Gastroesophageal sphincter (tissue), 4 donors: ENCODE measurements around the gene BCL2. TPM values are rescaled to one million over a fixed set of nuclear protein-coding genes. Genes with fewer than 3 reads are reported as not detected.

ENCODE experiments used
- ATAC-seq: fragments of 150-250 bp; one replicate; pipeline ENCODE4 v1.9.1; 2016; ENCODE audit warnings: mild to moderate bottlenecking, moderate library complexity
- H3K27ac ChIP-seq, 4 donors: fragments of 200-600 bp; sonication (generic) in 3 of 4; 1 replicate in 3 of 4; 2 replicates in 1 of 4; pipeline ENCODE4 v1.5.1; 2016 to 2019
- H3K27me3 ChIP-seq: fragments of 200-600 bp; sonication (generic); one replicate; pipeline ENCODE4 v1.5.1; 2019
- H3K36me3 ChIP-seq, 2 donors: fragments of 200-600 bp; sonication (generic); one replicate each; pipeline ENCODE4 v1.5.1; 2019; ENCODE audit warnings: control low read depth in 1 of 2
- H3K4me1 ChIP-seq, 3 donors: fragments of 200-600 bp; sonication (generic); 1 replicate in 2 of 3; 2 replicates in 1 of 3; pipeline ENCODE4 v1.5.1; 2016 to 2019; ENCODE audit warnings: control low read depth in 2 of 3
- H3K4me3 ChIP-seq, 2 donors: fragments of 200-600 bp; sonication (generic); one replicate each; pipeline ENCODE4 v1.5.1; 2019; ENCODE audit warnings: mild to moderate bottlenecking in 1 of 2, moderate library complexity in 1 of 2
- H3K9me3 ChIP-seq, 3 donors: fragments of 200-600 bp; sonication (generic); one replicate each; pipeline ENCODE4 v1.5.1; 2017 to 2019; ENCODE audit warnings: control low read depth in 2 of 3
- CTCF ChIP-seq, 4 experiments: fragments of 200-600 bp in 2 of 4; fragments of 450-650 bp in 2 of 4; sonication (generic) in 1 of 4; IDR thresholded peaks; one replicate each; pipeline ENCODE4 v1.5.1; 2017 to 2019; ENCODE audit warnings: antibody characterized with exemption in 4 of 4, mild to moderate bottlenecking in 2 of 4, moderate library complexity in 2 of 4
- EP300 ChIP-seq: sonication (generic); formaldehyde crosslinking; IDR thresholded peaks from one replicate; pipeline ENCODE4 v1.6.1; 2017; ENCODE audit warnings: antibody characterized with exemption, mild to moderate bottlenecking
- POLR2A ChIP-seq, 2 donors: fragments of 450-650 bp; IDR thresholded peaks; one replicate each; pipeline ENCODE4 v1.6.1; 2017; ENCODE audit warnings: antibody characterized with exemption in 2 of 2, mild to moderate bottlenecking in 2 of 2, moderate library complexity in 1 of 2
- POLR2AphosphoS5 ChIP-seq: sonication (generic); formaldehyde crosslinking; IDR thresholded peaks from one replicate; pipeline ENCODE4 v1.6.1; 2017; ENCODE audit warnings: antibody characterized with exemption
- WGBS, 2 donors: methylation state at CpG; one replicate each; pipeline ENCODE4 v1.1.5; 2018; ENCODE audit warnings: low coverage in 1 of 2; 5-methylcytosine and 5-hydroxymethylcytosine counted together
- total RNA-seq, 4 donors: library from RNA; depleted of rRNA; stranded (reverse); fragments of >200 nt; gene quantifications; one replicate each; pipeline ENCODE4 v1.1.0, GENCODE V29; 2016

Gene BCL2
- total RNA-seq, 4 donors from 2014 or later = 31.2 to 41.7 (median 32.7) TPM

- WGBS, 2 donors = 76 to 84% methylated on average over 3 of the region's 3 CpGs
- Histone ChIP-seq H3K9me3 (no peaks in the 10 kb centered on the region), H3K27ac (no peak overlapping the region), H3K4me3 (no peak overlapping the region), H3K27me3 (no peaks in the 10 kb centered on the region), H3K36me3 (no peaks in the 10 kb centered on the region), H3K4me1 (peaks cover 0 to 48% (median 10%) of the 10 kb centered on the region in 3 donors)
- no peak for ATAC-seq
- TF ChIP-seq CTCF (IDR thresholded peaks at IDR 0.05) = no peak
Measured at GRCh38 chr18:63241317-63241712, 78.3 kb downstream of the BCL2 start.

GRCh38 chr18:63240531-63241316, 78.8 kb downstream of the BCL2 start:
- no peaks in the 10 kb centered on the region for H3K27me3 ChIP-seq
- no peaks in the 10 kb centered on the region for H3K9me3 ChIP-seq
- TF ChIP-seq CTCF (IDR thresholded peaks at IDR 0.05) (no peak), POLR2AphosphoS5 (peak; percentile 10), EP300 (no peak), POLR2A (IDR thresholded peaks at IDR 0.05) (no peak)
- no peaks in the 10 kb centered on the region for H3K36me3 ChIP-seq
- peaks cover 0 to 45% (median 10%) of the 10 kb centered on the region in 3 donors for H3K4me1 ChIP-seq
- no peak for ATAC-seq
- no peak overlapping the region for H3K27ac ChIP-seq
- H3K4me3 ChIP-seq = no peak overlapping the region
- WGBS, 2 donors = 75% methylated on average over 6 to 8 of the region's 8 CpGs

- H3K36me3 ChIP-seq = no peaks in the 10 kb centered on the region
- no peak overlapping the region for H3K4me3 ChIP-seq
- peak overlapping the region; percentile 71 to 86 (median 84) for H3K27ac ChIP-seq
- no peaks in the 10 kb centered on the region for H3K27me3 ChIP-seq
- no peak for ATAC-seq
- H3K9me3 ChIP-seq = no peaks in the 10 kb centered on the region
- WGBS, 2 donors = 60 to 90% methylated on average over 1 to 7 of the region's 9 CpGs
- TF ChIP-seq POLR2A (IDR thresholded peaks at IDR 0.05) (no peak), CTCF (IDR thresholded peaks at IDR 0.05) (no peak), POLR2AphosphoS5 (no peak), EP300 (no peak)
- peaks cover 0 to 35% (median 10%) of the 10 kb centered on the region in 3 donors for H3K4me1 ChIP-seq
Measured at GRCh38 chr18:63238693-63239075, 80.9 kb downstream of the BCL2 start.

GRCh38 chr18:63237881-63238692, 81.5 kb downstream of the BCL2 start:
- H3K27me3 ChIP-seq = no peaks in the 10 kb centered on the region
- H3K4me3 ChIP-seq = peak overlapping the region in 1 of 2 donors; percentile 20
- no peaks in the 10 kb centered on the region for H3K9me3 ChIP-seq
- H3K27ac ChIP-seq = peak overlapping the region; percentile 71 to 86 (median 84)
- H3K36me3 ChIP-seq = no peaks in the 10 kb centered on the region
- peaks cover 1 to 41% (median 10%) of the 10 kb centered on the region in 3 donors for H3K4me1 ChIP-seq
- 14 to 17% methylated on average over 11 to 13 of the region's 14 CpGs for WGBS, 2 donors
- TF ChIP-seq POLR2A (IDR thresholded peaks at IDR 0.05) = no peak
- peak in 1 of 4 experiments; percentile 15 for TF ChIP-seq CTCF (IDR thresholded peaks at IDR 0.05)
- no peak for TF ChIP-seq EP300
- TF ChIP-seq POLR2AphosphoS5 = peak; percentile 78
- ATAC-seq = peak; percentile 82
